NCI-H1417 treated with DMSO at 0.1 percent for 48 hours (cell line): ENCODE results near the gene NOL4L.
A peak's percentile ranks its signal among the peaks of the same experiment; 100 is the strongest.

ENCODE experiments used
- DNase-seq: peaks from one replicate; lab custom pipeline; 2025; lab: John Stamatoyannopoulos, UW

NOL4L gene

GRCh38 chr20:32613192-32614053, 28.3 kb upstream of the NOL4L start:
- no peak for DNase-seq

GRCh38 chr20:32612351-32613191, 27.4 kb upstream of the NOL4L start:
- DNase-seq: no peak

- DNase-seq: no peak
Observed at GRCh38 chr20:32611868-32612267, 26.7 kb upstream of the NOL4L start.

- no peak for DNase-seq
Observed at GRCh38 chr20:32611286-32611685, 26.2 kb upstream of the NOL4L start.

GRCh38 chr20:32610472-32611218, 25.5 kb upstream of the NOL4L start:
- DNase-seq: peak; percentile 45

GRCh38 chr20:32609993-32610392, 24.9 kb upstream of the NOL4L start:
- DNase-seq: no peak

GRCh38 chr20:32609111-32609773, 24.1 kb upstream of the NOL4L start:
- no peak for DNase-seq

- no peak for DNase-seq
Observed at GRCh38 chr20:32608664-32609015, 23.5 kb upstream of the NOL4L start.

GRCh38 chr20:32607727-32608663, 22.9 kb upstream of the NOL4L start:
- DNase-seq: no peak

GRCh38 chr20:32607324-32607723, 22.2 kb upstream of the NOL4L start:
- DNase-seq: no peak

GRCh38 chr20:32606790-32607189, 21.7 kb upstream of the NOL4L start:
- no peak for DNase-seq

GRCh38 chr20:32606107-32606506, 21.0 kb upstream of the NOL4L start:
- DNase-seq: no peak

- DNase-seq: no peak
Observed at GRCh38 chr20:32605167-32605656, 20.1 kb upstream of the NOL4L start.

- DNase-seq: no peak
Observed at GRCh38 chr20:32603046-32603726, 18.1 kb upstream of the NOL4L start.

- no peak for DNase-seq
Observed at GRCh38 chr20:32602273-32602672, 17.1 kb upstream of the NOL4L start.

GRCh38 chr20:32600681-32601237, 15.6 kb upstream of the NOL4L start:
- DNase-seq: no peak

GRCh38 chr20:32599783-32600340, 14.7 kb upstream of the NOL4L start:
- no peak for DNase-seq

GRCh38 chr20:32598606-32599005, 13.5 kb upstream of the NOL4L start:
- no peak for DNase-seq

- no peak for DNase-seq
Observed at GRCh38 chr20:32597714-32598113, 12.6 kb upstream of the NOL4L start.
